Loucy (cell line): ENCODE results near the gene KMT2E.

Experiments used
- H2AFZ ChIP-seq: fragments of 200-600 bp; sonication (generic); 2 replicates; pipeline ENCODE4 v1.6.0; 2016; ENCODE audit warnings: antibody characterized with exemption, mild to moderate bottlenecking, low read length, moderate library complexity
- H3F3A ChIP-seq: fragments of 200-600 bp; 2 replicates; pipeline ENCODE4 v1.6.0; 2016; ENCODE audit warnings: antibody characterized with exemption, low read depth, mild to moderate bottlenecking
- H3K27me3 ChIP-seq: fragments of 200-600 bp; sonication (generic); 2 replicates; pipeline ENCODE4 v1.6.1; 2014; ENCODE audit warnings: low read length, mild to moderate bottlenecking; ENCODE audit not compliant: insufficient read depth, poor library complexity, severe bottlenecking
- H3K36me3 ChIP-seq: fragments of 200-600 bp; sonication (generic); 2 replicates; pipeline ENCODE4 v1.6.1; 2016; ENCODE audit warnings: low read length; ENCODE audit not compliant: insufficient read depth
- H3K4me1 ChIP-seq: fragments of 200-600 bp; sonication (generic); 2 replicates; pipeline ENCODE4 v1.5.1; 2014; ENCODE audit warnings: low read length, mild to moderate bottlenecking; ENCODE audit not compliant: insufficient read depth, poor library complexity, severe bottlenecking
- H3K4me2 ChIP-seq: fragments of 200-600 bp; sonication (generic); 2 replicates; pipeline ENCODE4 v1.6.0; 2014; ENCODE audit warnings: antibody characterized with exemption, low read length, low read depth, mild to moderate bottlenecking; ENCODE audit not compliant: poor library complexity, severe bottlenecking
- H3K4me3 ChIP-seq: fragments of 200-600 bp; sonication (generic); 2 replicates; pipeline ENCODE4 v1.5.1; 2014; ENCODE audit warnings: low read length, mild to moderate bottlenecking, mixed read lengths; ENCODE audit not compliant: poor library complexity, severe bottlenecking
- H3K79me2 ChIP-seq: fragments of 200-600 bp; sonication (generic); 2 replicates; pipeline ENCODE4 v1.6.1; 2014; ENCODE audit warnings: low read length; ENCODE audit not compliant: insufficient read depth
- H3K9ac ChIP-seq: fragments of 200-600 bp; sonication (generic); 2 replicates; pipeline ENCODE4 v1.6.0; 2014; ENCODE audit warnings: mild to moderate bottlenecking, low read depth, low read length, moderate library complexity; ENCODE audit not compliant: poor library complexity, severe bottlenecking
- H3K9me2 ChIP-seq: fragments of 200-600 bp; sonication (generic); replicated peaks from 2 replicates; pipeline ENCODE4 v1.6.1; 2016; ENCODE audit warnings: low read depth, low read length, mixed read lengths
- H3K9me3 ChIP-seq: fragments of 200-600 bp; sonication (generic); 2 replicates; pipeline ENCODE4 v1.6.1; 2014; ENCODE audit warnings: mild to moderate bottlenecking, antibody characterized with exemption, low read length, low read depth; ENCODE audit not compliant: insufficient read depth
- H4K20me1 ChIP-seq: fragments of 200-600 bp; sonication (generic); 2 replicates; pipeline ENCODE4 v1.6.0; 2014; ENCODE audit warnings: antibody characterized with exemption, low read length, mild to moderate bottlenecking; ENCODE audit not compliant: insufficient read depth, poor library complexity, severe bottlenecking
- EZH2phosphoT487 ChIP-seq: fragments of 200-600 bp; IDR thresholded peaks from 2 replicates; pipeline ENCODE4 v1.6.1; 2018; ENCODE audit warnings: antibody characterized with exemption, mild to moderate bottlenecking, moderate library complexity, borderline replicate concordance
- TF ChIP-seq, protein P1 (sequence below): fragments of 200-600 bp; sonication (generic); conservative IDR thresholded peaks from 2 replicates; pipeline ENCODE4 v1.5.1; 2014; ENCODE audit warnings: mild to moderate bottlenecking, antibody characterized with exemption, low read length

KMT2E gene

DNA sequence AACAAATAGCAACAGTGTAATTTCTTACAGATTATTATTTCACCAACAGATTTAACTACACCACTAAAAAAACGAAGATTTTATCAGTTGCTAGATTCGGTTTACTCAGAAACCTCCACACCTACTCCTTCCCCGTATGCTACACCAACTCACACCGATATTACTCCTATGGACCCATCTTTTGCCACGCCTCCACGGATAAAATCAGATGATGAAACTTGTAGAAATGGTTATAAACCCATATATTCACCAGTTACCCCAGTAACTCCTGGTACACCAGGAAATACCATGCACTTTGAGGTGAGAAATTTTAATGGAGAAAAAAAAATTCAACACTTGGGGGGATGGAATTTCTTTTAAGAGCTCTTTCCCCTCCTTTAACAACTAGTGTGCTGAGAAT lies 92.5 kb downstream of the KMT2E start:
- H2AFZ ChIP-seq = no peak overlapping the region
- H3F3A ChIP-seq = no peaks in the 10 kb centered on the region; the same call in 1 of the 2 replicates
- H3K36me3 ChIP-seq = peaks cover 87% of the 10 kb centered on the region
- peaks cover 4% of the 10 kb centered on the region for H4K20me1 ChIP-seq
- no peaks in the 10 kb centered on the region for H3K9me3 ChIP-seq
- no peaks in the 10 kb centered on the region for H3K4me1 ChIP-seq
- TF ChIP-seq, protein P1, sequence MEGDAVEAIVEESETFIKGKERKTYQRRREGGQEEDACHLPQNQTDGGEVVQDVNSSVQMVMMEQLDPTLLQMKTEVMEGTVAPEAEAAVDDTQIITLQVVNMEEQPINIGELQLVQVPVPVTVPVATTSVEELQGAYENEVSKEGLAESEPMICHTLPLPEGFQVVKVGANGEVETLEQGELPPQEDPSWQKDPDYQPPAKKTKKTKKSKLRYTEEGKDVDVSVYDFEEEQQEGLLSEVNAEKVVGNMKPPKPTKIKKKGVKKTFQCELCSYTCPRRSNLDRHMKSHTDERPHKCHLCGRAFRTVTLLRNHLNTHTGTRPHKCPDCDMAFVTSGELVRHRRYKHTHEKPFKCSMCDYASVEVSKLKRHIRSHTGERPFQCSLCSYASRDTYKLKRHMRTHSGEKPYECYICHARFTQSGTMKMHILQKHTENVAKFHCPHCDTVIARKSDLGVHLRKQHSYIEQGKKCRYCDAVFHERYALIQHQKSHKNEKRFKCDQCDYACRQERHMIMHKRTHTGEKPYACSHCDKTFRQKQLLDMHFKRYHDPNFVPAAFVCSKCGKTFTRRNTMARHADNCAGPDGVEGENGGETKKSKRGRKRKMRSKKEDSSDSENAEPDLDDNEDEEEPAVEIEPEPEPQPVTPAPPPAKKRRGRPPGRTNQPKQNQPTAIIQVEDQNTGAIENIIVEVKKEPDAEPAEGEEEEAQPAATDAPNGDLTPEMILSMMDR = no peak
- no peak for TF ChIP-seq EZH2phosphoT487
- no peaks in the 10 kb centered on the region for H3K27me3 ChIP-seq
- H3K9ac ChIP-seq = no peak overlapping the region
- H3K9me2 ChIP-seq = no peaks in the 10 kb centered on the region
- no peaks in the 10 kb centered on the region for H3K79me2 ChIP-seq
- no peak overlapping the region for H3K4me2 ChIP-seq
- no peak overlapping the region for H3K4me3 ChIP-seq

DNA sequence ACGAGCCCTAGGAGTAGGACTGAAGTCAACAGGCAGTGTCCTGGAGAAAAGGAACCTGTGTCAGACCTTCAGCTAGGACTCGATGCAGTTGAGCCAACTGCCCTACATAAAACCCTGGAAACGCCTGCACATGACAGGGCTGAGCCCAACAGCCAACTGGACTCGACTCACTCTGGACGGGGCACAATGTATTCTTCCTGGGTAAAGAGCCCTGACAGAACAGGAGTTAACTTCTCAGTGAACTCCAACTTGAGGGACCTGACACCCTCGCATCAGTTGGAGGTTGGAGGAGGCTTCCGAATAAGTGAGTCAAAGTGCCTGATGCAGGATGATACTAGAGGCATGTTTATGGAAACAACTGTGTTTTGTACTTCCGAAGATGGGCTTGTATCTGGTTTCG lies 93.5 kb downstream of the KMT2E start:
- Histone ChIP-seq H3K79me2 (no peaks in the 10 kb centered on the region), H3K9ac (no peak overlapping the region), H3K9me3 (no peaks in the 10 kb centered on the region), H3K4me1 (no peaks in the 10 kb centered on the region), H3K27me3 (no peaks in the 10 kb centered on the region), H3K4me2 (no peak overlapping the region), H3F3A (no peaks in the 10 kb centered on the region; the same call in 1 of the 2 replicates), H4K20me1 (peaks cover 4% of the 10 kb centered on the region), H3K36me3 (peaks cover 90% of the 10 kb centered on the region), H2AFZ (no peak overlapping the region), H3K9me2 (no peaks in the 10 kb centered on the region), H3K4me3 (no peak overlapping the region)
- TF ChIP-seq, protein P1 = no peak
- no peak for TF ChIP-seq EZH2phosphoT487

DNA sequence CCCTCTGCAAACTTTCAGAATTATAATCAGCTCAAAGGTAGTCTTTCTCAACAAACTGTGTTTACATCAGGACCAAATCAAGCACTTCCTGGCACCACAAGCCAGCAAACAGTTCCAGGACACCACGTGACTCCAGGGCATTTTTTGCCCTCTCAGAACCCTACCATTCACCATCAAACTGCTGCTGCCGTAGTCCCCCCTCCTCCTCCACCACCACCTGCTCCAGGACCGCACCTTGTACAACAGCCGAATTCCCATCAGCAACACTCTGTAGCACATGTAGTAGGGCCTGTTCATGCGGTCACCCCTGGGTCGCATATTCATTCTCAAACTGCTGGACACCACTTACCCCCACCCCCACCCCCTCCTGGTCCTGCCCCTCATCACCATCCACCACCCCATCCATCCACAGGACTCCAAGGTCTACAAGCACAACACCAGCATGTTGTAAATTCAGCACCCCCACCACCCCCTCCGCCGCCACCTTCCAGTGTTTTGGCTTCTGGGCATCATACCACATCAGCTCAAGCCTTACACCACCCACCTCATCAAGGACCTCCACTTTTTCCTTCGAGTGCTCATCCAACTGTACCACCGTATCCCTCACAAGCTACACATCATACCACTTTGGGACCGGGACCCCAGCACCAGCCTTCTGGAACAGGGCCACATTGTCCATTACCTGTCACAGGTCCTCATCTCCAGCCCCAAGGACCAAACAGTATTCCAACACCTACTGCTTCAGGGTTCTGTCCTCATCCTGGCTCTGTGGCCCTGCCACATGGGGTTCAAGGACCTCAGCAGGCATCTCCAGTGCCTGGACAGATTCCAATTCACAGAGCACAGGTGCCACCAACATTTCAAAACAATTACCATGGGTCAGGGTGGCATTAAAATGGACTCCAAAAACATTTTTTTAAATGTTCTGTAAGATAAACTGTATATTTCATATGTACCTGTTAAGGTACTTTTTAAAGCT lies 98.7 kb downstream of the KMT2E start:
- no peak overlapping the region for H3K9ac ChIP-seq
- no peak overlapping the region for H3K4me2 ChIP-seq
- peaks cover 7% of the 10 kb centered on the region for H4K20me1 ChIP-seq
- no peaks in the 10 kb centered on the region for H3K79me2 ChIP-seq
- H3K36me3 ChIP-seq = peaks cover 93% of the 10 kb centered on the region
- H3K27me3 ChIP-seq = no peaks in the 10 kb centered on the region
- no peaks in the 10 kb centered on the region; the same call in 1 of the 2 replicates for H3F3A ChIP-seq
- no peak overlapping the region for H2AFZ ChIP-seq
- H3K4me1 ChIP-seq = no peaks in the 10 kb centered on the region
- no peak overlapping the region for H3K4me3 ChIP-seq
- H3K9me2 ChIP-seq = no peaks in the 10 kb centered on the region
- TF ChIP-seq, protein P1 = no peak
- no peak for TF ChIP-seq EZH2phosphoT487
- H3K9me3 ChIP-seq = no peaks in the 10 kb centered on the region
